CD4-positive, alpha-beta T cell treated with Interferon gamma for 1 hour (primary cell): ENCODE results near the gene TMEM163.

ENCODE experiments used
- DNase-seq: peaks from one replicate; pipeline ENCODE4 v3.0.0-alpha.2; 2020

Gene TMEM163

GRCh38 chr2:134470561-134471168 is 248.1 kb downstream of the TMEM163 start:
- no peak for DNase-seq

- DNase-seq, result no peak
These were observed 249.2 kb downstream of the TMEM163 start for GRCh38 chr2:134469516-134470115.

- no peak for DNase-seq
These were observed 250.0 kb downstream of the TMEM163 start for GRCh38 chr2:134468776-134469175.

- no peak for DNase-seq
These were observed 250.6 kb downstream of the TMEM163 start for GRCh38 chr2:134468164-134468563.

DNA sequence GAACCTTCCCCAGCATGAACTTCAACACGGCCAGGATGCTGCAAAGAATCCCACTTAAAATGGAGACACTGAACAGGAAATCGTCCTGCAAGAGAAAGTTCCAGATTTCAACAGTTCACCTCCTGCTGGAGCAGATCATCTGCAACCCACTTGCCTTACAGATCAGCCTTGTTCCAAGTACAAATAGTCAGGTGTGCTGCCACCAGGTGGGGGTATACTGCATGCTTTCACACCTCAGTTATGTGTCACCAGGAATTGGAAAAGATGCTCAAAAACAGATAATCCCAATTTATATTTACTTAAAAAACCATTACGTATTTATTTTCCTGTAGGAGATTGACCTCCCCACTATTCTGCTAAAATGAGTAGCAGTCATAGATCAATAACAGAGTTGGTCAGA is 252.7 kb downstream of the TMEM163 start:
- no peak for DNase-seq

DNA sequence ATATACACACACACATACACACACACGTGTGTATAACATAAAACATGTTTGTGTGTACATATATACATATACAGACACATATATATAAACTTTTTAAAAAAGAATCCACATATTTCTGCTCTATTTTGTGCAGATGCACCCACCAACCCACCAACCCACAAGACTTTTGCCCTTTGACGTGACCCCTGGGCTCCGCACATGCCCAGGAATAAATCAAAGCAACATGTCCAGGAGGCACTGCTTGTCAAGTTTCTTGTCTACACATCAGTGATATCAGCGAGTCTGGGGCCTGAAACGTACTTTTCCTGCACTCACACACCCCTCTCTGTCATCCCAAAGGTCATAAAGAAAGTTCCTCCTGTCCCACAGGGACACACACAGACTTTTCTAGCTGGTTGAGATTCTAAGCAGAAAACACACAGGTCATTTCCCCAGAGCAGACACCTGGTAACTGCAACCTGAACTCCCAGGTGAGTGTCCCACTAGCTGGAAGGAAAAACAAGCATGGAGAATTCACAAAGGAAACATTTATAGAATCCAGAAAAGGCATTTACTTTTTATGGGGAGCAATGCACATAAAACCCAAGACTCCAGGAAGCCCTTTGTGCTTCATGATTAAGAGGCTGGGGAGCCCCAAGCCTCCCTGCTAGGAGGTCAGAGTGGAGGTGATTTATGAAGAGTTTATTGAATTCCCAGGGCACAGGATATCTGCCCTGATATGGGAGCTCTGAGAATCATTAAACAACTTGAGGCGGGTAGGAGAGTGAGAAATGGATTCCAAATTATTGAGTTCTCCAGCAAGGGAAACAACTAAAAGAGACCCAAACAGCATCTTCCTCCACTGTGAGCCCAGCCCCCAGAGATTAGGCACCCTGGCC is 253.3 kb downstream of the TMEM163 start:
- no peak for DNase-seq

DNA sequence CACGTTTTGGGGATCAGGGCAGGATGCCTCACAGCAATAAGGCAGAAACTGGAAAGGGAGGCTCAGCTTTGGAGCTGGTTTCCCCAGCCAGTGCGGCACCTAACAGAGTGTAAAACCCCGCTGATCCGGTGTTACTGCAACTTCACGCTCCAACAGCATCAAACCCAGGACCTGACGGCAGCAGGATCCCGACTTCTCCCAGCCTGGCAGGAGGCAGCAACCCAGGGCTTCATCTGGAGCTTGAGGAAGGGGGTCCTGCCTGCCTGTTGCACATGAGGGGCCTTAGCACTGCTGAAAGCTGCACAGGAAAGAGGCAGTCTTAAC is 255.1 kb downstream of the TMEM163 start:
- DNase-seq, result no peak

- DNase-seq, result no peak
These were observed 255.8 kb downstream of the TMEM163 start for GRCh38 chr2:134462791-134463698.

DNA sequence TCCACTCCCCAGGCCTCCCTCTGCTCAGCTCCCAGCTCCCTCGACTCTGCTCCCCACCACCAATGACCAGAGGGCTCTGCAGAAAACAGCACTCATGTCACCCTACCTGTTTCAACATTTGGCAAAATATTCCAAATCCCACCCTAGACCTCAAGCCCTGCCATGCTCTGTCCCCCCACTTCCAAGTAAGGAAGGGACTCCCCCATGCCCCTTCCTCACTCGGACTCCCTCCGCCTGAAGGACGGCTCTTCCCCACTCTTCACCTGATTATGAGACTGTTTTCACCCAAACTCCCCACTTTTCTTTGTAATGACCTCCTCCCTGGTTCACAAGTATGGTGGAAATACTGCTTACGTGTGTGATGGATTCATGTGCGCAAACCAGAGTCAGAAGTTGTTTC is 256.5 kb downstream of the TMEM163 start:
- no peak for DNase-seq

- DNase-seq, result no peak
These were observed 257.3 kb downstream of the TMEM163 start for GRCh38 chr2:134461511-134461910.

- peak; percentile 36 for DNase-seq
These were observed 258.2 kb downstream of the TMEM163 start for GRCh38 chr2:134460583-134460998.

GRCh38 chr2:134459706-134460406 is 258.9 kb downstream of the TMEM163 start:
- no peak for DNase-seq

DNA sequence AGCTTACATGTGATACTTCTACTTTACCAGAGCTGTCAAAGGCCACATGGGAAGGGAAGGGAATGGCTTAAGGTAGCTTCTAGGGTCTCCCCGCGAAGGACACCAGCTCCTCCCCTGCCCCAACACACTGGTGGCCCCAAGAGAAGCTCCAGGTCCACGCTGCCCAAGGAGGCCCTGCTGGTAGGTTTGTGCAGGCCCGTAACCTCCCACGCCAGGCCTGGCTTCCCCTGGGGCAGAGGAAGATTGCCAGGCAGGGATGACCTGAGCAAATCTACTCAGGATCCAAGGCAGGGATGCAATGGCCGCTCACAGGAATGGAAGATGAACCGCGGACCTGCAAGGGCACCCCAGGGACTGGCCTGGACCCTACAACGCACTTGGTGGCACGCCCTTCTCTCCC is 259.9 kb downstream of the TMEM163 start:
- DNase-seq, result no peak

DNA sequence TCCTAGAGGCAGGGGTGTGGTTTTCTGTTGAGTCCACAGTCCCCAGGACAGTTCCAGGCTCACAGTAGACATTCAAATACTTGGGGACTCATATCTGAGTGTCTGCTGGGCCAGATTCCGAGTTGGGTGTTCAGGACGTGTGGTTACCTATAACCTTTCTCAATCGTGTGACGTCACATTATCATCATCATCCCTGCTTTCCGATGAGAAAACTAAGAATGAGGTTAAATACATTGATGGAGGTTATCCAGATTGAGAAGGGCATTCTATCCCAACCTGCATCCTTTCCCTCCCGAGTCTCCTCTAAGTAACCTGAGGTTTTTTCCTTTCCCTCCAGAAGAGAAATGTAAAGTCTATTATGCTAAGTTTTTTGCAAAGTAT is 260.3 kb downstream of the TMEM163 start:
- DNase-seq, result no peak

GRCh38 chr2:134457765-134458472 is 260.9 kb downstream of the TMEM163 start:
- no peak for DNase-seq

- no peak for DNase-seq
These were observed 261.4 kb downstream of the TMEM163 start for GRCh38 chr2:134457353-134457752.

DNA sequence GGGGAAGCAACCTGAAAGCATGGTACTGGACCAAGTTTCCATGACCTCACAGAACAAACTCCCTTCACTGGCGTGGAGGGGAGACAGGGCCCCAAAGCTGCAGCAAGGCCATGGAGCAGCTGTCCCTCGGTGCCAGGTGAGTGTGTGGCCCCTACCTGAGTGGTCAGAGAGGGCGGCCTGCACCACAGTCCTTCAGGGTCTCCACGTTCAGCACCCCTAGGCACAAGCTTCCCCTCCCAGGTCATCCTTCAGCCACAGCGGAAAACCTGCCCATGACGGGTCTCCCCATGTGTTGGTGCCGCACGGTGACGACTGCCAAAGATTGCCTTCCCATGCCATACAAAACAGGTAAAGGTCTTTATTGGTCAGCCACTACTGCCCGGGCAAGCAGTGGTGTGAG is 263.4 kb downstream of the TMEM163 start:
- no peak for DNase-seq

DNA sequence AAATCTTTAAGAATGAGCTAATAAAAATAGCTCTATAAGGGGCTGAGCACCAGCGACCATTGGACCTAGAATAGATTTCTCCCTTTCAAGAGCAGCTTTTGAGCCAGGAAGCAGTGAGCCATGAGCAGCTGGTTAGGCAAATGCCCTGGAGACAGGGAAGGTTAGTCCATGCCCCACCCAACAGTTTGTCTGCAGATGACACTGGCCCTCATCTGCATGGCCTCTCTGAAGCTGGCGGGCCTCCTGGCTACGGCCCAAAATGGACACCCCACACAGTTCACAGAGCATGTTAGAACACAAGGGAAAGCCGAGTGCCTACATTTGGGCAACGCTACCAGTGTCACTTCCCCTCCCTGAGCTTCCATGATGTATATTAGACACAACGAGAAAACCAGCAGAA is 263.9 kb downstream of the TMEM163 start:
- no peak for DNase-seq

GRCh38 chr2:134454426-134454825 is 264.4 kb downstream of the TMEM163 start:
- DNase-seq, result no peak

GRCh38 chr2:134453973-134454372 is 264.8 kb downstream of the TMEM163 start:
- no peak for DNase-seq

DNA sequence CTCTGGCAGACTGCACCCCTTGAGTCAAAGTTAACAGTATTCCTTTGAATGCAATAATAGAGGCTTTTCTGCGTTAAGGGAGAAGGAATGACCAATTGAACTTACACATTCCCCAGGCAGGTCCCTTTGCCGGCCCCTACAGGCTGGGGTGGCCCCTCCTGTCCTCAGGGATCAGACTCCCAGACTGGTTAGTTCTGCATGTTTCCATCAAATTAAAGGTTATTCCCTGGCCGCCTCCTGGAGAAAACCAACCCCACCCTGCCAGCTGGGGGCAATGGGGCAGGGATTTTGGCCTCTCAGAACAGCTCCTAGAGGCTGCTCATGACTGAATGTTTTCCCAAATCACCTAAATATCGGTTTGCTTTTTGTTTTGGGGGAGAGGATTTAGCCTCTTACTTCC is 265.3 kb downstream of the TMEM163 start:
- no peak for DNase-seq
